SK-N-SH (cell line): ENCODE measurements around the gene PLXNB3.

Experiments used
- POLR2AphosphoS5 ChIP-seq: IDR thresholded peaks from 2 replicates; pipeline ENCODE4 v1.6.1; 2012; ENCODE audit warnings: low read depth, low read length
- RFX5 ChIP-seq: IDR thresholded peaks from 2 replicates; pipeline ENCODE4 v1.6.1; 2012; ENCODE audit warnings: mild to moderate bottlenecking, improper control_type of control experiment, low read length
- SMC3 ChIP-seq: IDR thresholded peaks from 2 replicates; pipeline ENCODE4 v1.6.1; 2012; ENCODE audit warnings: low read depth, low read length, improper control_type of control experiment
- TCF12 ChIP-seq: IDR thresholded peaks from 2 replicates; pipeline ENCODE4 v1.4.0; 2012
- TEAD4 ChIP-seq: IDR thresholded peaks from 2 replicates; pipeline ENCODE4 v1.4.0; 2012; ENCODE audit warnings: mild to moderate bottlenecking, borderline replicate concordance; ENCODE audit not compliant: insufficient read depth
- YY1 ChIP-seq: IDR thresholded peaks from 2 replicates; pipeline ENCODE4 v1.4.0; 2012; ENCODE audit warnings: low read depth, mild to moderate bottlenecking
- TF ChIP-seq, protein P1 (sequence below): fragments of 200-600 bp; sonication (generic); IDR thresholded peaks from 2 replicates; pipeline ENCODE4 v1.6.1; 2017; ENCODE audit warnings: antibody characterized with exemption, mild to moderate bottlenecking, moderate library complexity

DNA sequence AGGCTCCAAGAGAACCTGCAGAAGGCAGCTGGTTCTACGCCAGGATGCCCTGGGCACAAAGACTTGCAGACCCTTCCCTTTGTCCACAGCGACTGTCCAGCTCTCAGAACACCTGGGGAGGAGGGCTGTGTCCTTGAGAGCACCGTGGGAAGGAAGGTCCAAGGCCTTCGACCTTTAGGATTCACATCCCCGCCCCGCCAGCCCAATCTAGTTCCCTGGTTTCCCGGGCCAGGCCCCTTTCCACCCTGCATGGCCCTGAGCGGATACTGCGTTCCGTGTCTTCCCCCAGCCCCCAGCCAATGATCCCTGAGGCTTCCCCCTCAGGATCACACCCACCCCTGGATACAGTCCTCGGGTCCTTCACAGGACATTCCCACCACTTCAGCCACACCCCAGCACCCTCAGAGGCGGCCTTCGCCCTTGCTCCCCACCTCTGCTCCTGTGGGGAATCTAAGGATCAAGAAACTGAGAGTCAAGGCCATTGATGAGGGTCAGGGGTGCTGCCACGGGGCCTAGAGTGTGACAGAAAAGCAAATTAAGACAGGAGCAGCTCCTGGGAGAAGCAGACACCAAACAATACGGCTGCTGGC, 30.3 kb upstream of the PLXNB3 start:
- TF ChIP-seq, protein P1, sequence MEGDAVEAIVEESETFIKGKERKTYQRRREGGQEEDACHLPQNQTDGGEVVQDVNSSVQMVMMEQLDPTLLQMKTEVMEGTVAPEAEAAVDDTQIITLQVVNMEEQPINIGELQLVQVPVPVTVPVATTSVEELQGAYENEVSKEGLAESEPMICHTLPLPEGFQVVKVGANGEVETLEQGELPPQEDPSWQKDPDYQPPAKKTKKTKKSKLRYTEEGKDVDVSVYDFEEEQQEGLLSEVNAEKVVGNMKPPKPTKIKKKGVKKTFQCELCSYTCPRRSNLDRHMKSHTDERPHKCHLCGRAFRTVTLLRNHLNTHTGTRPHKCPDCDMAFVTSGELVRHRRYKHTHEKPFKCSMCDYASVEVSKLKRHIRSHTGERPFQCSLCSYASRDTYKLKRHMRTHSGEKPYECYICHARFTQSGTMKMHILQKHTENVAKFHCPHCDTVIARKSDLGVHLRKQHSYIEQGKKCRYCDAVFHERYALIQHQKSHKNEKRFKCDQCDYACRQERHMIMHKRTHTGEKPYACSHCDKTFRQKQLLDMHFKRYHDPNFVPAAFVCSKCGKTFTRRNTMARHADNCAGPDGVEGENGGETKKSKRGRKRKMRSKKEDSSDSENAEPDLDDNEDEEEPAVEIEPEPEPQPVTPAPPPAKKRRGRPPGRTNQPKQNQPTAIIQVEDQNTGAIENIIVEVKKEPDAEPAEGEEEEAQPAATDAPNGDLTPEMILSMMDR: no peak
- TF ChIP-seq YY1: no peak
- TF ChIP-seq RFX5: no peak
- no peak for TF ChIP-seq SMC3
- TF ChIP-seq POLR2AphosphoS5: no peak
- no peak for TF ChIP-seq TCF12
- no peak for TF ChIP-seq TEAD4
